ENCODE data around the gene UFD1. TPM values are rescaled to one million over a fixed set of nuclear protein-coding genes. Genes with fewer than 3 reads are reported as not detected.

UFD1 gene
- total and polyA plus RNA-seq, 2 of the 13 experiments (the other 11 are each of a cell fraction or from before 2014, with no cell fraction given): 47.9 to 51.1 TPM

DNA sequence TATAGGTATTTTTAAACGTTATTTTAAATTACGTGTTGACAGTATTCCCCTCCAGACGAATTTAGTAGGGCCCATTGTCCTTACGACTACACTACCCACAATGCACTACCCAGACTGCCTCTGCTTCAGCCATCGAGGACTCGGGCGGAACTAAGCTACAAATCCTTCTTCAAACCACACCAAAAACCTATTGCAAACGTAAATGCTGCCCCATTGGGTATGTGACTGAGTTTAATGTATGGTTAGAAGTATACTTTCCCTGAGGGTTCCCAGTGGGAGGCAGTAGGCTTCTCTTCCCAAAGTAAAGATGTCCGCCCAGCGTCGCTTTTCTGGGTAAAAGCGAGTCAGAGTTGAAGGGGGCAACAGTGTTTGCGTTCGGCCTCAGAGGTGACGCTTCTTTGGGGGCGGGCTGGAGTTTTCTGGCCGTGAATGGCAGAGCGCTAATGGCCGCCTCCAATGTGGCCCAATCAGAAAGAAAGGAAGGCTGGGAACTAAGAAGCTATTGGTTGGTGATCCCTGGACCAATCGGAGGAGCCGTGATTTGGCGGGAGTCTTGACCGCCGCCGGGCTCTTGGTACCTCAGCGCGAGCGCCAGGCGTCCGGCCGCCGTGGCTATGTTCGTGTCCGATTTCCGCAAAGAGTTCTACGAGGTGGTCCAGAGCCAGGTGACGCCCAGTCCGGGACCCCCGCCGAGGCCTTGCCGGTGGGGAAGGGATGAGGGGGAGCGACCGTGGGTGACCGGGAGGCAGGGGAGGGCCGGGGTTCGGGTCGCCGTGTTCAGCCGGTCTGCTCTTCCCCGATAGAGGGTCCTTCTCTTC, 571 bp upstream of the UFD1 start, which contains the start of gene CDC45:
Gene CDC45 (plus strand): TSS at position 566 of the 818 bp plus-strand sequence. CDS start 49 bp downstream, at position 615.
- Histone ChIP-seq H4K20me1 (ENCODE audit: insufficient read depth, low read length) (peaks cover 13% of the 10 kb centered on the region; the same call in 1 of the 2 replicates), H3K36me3 (replicated peaks in 1 of 2; ENCODE audit: control insufficient read depth in 1 of 2, insufficient read depth in 2 of 2, low read length in 2 of 2) (peaks cover 7 to 21% of the 10 kb centered on the region in 2 experiments), H2AFZ (ENCODE audit: low read length) (peak within 1 kb of the TSS; percentile 99), H3K9ac (ENCODE audit: insufficient read depth, low read depth, low read length) (peak within 1 kb of the TSS; percentile 97), H3K9me3 (ENCODE audit: low read length) (no peaks in the 10 kb centered on the region), H3K4me2 (ENCODE audit: low read depth, low read length) (peak within 1 kb of the TSS; percentile 83), H3K4me1 (ENCODE audit: insufficient read depth, low read length) (peaks cover 26% of the 10 kb centered on the region), H3K27ac (ENCODE audit: extremely low read length, insufficient read depth, low read length) (peak within 1 kb of the TSS; percentile 97), H3K79me2 (ENCODE audit: insufficient read depth, low read length) (peaks cover 46% of the 10 kb centered on the region), H3K27me3 (ENCODE audit: control insufficient read depth in 1 of 2, insufficient read depth in 2 of 2, low read length in 2 of 2) (no peaks in the 10 kb centered on the region; a peak in 1 of 5 replicates), H3K4me3 (replicated peaks in 1 of 3; ENCODE audit: insufficient read depth in 1 of 3, low read depth in 2 of 3, low read length in 3 of 3) (peak within 1 kb of the TSS; percentile 71 to 98 (median 97))
- in situ Hi-C loops (cut with HindIII; ENCODE audit: extremely low pct_ligation_motif_present, low pct_unique_long_range_greater_than_20kb): loop anchor here (5.0 to 10.0 kb wide), 3 partner anchors 65 to 185 kb away; partner anchors contain the start of gene CLTCL1
- ATAC-seq (peak; percentile 94), DNase-seq (ENCODE audit: low spot score) (peak; percentile 97), FAIRE-seq (peak; percentile 96)
- CTCF ChIA-PET (ENCODE audit: low intra/inter-chr PET ratio, low total read pairs): no interaction called here
- intact Hi-C loops (cut with micrococcal nuclease; ENCODE audit: unreplicated experiment): loop anchor here (2.0 to 10.0 kb wide), 4 partner anchors 33 to 175 kb away; partner anchors contain the start of genes C22orf39 and HIRA
- POLR2A ChIA-PET: interaction anchor here (0.7 to 2.1 kb wide), 5 partner anchors 32 to 358 kb away, joined by 3 to 12 read pairs (median 6); partner anchors contain the start of genes C22orf39, ESS2, HIRA and MRPL40
- BruUV-seq (replicated peaks): no TSS peak
- under 1% methylated on average over 33 of the region's 50 CpGs for WGBS (ENCODE audit: low lambda C conversion rate)
- TF ChIP-seq ZNF615 (CRISPR knock-in tag; IDR thresholded peaks at IDR 0.05; ENCODE audit: borderline replicate concordance): no peak
- TF ChIP-seq, protein P1, sequence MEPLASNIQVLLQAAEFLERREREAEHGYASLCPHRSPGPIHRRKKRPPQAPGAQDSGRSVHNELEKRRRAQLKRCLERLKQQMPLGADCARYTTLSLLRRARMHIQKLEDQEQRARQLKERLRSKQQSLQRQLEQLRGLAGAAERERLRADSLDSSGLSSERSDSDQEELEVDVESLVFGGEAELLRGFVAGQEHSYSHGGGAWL (CRISPR knock-in tag; IDR thresholded peaks at IDR 0.05): 0 out of 2 replicates have a peak, but pooled peaks have one; percentile 62
- TF ChIP-seq RBFOX2 (IDR thresholded peaks at IDR 0.05; ENCODE audit: low read depth, low read length): peak; percentile 42
- no peak for TF ChIP-seq ZSCAN29 (CRISPR knock-in tag; conservative IDR thresholded peaks at IDR 0.05)
- TF ChIP-seq, protein P2, sequence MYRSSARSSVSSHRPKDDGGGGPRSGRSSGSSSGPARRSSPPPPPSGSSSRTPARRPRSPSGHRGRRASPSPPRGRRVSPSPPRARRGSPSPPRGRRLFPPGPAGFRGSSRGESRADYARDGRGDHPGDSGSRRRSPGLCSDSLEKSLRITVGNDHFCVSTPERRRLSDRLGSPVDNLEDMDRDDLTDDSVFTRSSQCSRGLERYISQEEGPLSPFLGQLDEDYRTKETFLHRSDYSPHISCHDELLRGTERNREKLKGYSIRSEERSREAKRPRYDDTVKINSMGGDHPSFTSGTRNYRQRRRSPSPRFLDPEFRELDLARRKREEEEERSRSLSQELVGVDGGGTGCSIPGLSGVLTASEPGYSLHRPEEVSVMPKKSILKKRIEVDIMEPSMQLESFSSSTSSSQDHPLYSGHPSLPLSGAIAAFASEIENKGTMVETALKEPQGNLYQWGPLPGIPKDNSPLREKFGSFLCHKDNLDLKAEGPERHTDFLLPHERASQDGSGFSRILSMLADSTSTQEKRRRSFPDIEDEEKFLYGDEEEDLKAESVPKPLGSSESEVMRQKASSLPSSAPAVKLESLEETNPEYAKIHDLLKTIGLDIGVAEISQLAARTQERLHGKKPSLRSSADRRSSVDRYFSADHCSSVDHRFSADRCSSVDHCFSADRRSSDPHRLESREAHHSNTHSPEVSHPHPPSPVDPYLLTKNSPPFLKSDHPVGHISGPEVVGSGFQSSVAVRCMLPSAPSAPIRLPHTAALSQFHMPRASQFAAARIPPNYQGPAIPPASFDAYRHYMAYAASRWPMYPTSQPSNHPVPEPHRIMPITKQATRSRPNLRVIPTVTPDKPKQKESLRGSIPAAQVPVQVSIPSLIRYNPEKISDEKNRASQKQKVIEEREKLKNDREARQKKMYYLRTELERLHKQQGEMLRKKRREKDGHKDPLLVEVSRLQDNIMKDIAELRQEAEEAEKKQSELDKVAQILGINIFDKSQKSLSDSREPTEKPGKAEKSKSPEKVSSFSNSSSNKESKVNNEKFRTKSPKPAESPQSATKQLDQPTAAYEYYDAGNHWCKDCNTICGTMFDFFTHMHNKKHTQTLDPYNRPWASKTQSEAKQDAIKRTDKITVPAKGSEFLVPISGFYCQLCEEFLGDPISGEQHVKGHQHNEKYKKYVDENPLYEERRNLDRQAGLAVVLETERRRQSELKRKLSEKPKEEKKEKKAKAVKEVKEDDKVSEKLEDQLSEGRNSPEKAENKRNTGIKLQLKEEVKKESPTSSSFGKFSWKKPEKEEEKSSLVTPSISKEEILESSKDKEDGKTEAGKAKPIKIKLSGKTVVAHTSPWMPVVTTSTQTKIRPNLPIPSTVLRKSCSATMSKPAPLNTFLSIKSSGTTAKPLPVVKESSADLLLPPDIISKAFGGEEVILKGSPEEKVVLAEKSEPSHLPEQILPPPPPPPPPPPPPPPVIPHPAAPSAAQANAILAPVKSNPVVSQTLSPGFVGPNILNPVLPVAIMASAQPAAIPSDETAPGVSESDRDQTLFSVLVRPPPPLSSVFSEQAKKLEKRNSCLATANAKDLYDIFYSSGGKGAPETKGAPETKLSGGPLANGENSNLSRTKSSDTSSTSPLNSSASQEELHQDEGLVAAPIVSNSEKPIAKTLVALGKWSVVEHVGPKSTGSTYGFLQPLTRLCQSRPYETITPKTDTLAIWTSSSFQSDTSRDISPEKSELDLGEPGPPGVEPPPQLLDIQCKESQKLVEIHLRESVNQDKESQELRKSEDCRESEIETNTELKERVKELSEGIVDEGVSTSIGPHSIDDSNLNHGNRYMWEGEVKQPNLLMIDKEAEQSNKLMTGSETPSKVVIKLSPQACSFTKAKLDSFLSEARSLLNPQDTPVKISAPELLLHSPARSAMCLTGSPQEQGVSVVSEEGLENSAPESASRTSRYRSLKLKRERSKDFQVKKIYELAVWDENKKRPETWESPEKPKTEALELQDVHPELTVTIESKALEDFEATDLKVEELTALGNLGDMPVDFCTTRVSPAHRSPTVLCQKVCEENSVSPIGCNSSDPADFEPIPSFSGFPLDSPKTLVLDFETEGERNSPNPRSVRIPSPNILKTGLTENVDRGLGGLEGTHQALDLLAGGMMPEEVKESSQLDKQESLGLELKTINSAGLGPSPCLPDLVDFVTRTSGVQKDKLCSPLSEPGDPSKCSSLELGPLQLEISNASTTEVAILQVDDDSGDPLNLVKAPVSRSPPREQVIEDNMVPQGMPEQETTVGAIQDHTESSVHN (CRISPR knock-in tag; IDR thresholded peaks at IDR 0.05): no peak
- 0 out of 2 replicates have a peak, but pooled peaks have one; percentile 9 for TF ChIP-seq ZNF614 (CRISPR knock-in tag; IDR thresholded peaks at IDR 0.05; ENCODE audit: borderline replicate concordance)
- no peak for TF ChIP-seq WIZ (CRISPR knock-in tag; IDR thresholded peaks at IDR 0.05)
- peak; percentile 87 for TF ChIP-seq KDM5A (IDR thresholded peaks at IDR 0.05; ENCODE audit: borderline replicate concordance, low read length)
- TF ChIP-seq, protein P3, sequence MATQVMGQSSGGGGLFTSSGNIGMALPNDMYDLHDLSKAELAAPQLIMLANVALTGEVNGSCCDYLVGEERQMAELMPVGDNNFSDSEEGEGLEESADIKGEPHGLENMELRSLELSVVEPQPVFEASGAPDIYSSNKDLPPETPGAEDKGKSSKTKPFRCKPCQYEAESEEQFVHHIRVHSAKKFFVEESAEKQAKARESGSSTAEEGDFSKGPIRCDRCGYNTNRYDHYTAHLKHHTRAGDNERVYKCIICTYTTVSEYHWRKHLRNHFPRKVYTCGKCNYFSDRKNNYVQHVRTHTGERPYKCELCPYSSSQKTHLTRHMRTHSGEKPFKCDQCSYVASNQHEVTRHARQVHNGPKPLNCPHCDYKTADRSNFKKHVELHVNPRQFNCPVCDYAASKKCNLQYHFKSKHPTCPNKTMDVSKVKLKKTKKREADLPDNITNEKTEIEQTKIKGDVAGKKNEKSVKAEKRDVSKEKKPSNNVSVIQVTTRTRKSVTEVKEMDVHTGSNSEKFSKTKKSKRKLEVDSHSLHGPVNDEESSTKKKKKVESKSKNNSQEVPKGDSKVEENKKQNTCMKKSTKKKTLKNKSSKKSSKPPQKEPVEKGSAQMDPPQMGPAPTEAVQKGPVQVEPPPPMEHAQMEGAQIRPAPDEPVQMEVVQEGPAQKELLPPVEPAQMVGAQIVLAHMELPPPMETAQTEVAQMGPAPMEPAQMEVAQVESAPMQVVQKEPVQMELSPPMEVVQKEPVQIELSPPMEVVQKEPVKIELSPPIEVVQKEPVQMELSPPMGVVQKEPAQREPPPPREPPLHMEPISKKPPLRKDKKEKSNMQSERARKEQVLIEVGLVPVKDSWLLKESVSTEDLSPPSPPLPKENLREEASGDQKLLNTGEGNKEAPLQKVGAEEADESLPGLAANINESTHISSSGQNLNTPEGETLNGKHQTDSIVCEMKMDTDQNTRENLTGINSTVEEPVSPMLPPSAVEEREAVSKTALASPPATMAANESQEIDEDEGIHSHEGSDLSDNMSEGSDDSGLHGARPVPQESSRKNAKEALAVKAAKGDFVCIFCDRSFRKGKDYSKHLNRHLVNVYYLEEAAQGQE (IDR thresholded peaks at IDR 0.05; ENCODE audit: borderline replicate concordance in 1 of 2, low read depth in 1 of 2, low read length in 2 of 2): no peak

Measured in HepG2 (cell line).